ENCODE measurements around the gene HIPK3.
"Not testable (repeated sequence)": the region's sequence is repeated elsewhere in the genome, so short reads cannot be mapped to it uniquely, and the experiment has no call there.

Gene HIPK3

GRCh38 chr11:33358150-33358831 lies 101.1 kb downstream of the HIPK3 start:
- no peak for DNase-seq

GRCh38 chr11:33360642-33361041 lies 103.5 kb downstream of the HIPK3 start:
- no peak for DNase-seq

- DNase-seq: peak in 1 of 51 donors; percentile 48
These were observed 105.1 kb downstream of the HIPK3 start for GRCh38 chr11:33362051-33362910.

GRCh38 chr11:33366918-33367317 lies 109.7 kb downstream of the HIPK3 start:
- no peak for DNase-seq

GRCh38 chr11:33368475-33368874 lies 111.3 kb downstream of the HIPK3 start:
- DNase-seq: not testable (repeated sequence)

GRCh38 chr11:33368931-33369330 lies 111.8 kb downstream of the HIPK3 start:
- no peak for DNase-seq

- no peak for DNase-seq
These were observed 116.5 kb downstream of the HIPK3 start for GRCh38 chr11:33373636-33374035.

- DNase-seq: no peak
These were observed 118.1 kb downstream of the HIPK3 start for GRCh38 chr11:33375236-33375635.

- DNase-seq: peak in 23 of 51 donors; percentile 5 to 62 (median 23)
These were observed 118.6 kb downstream of the HIPK3 start, which contains the start of gene KIAA1549L for GRCh38 chr11:33375688-33376311. Gene KIAA1549L (plus strand): TSS chr11:33376108.

GRCh38 chr11:33376331-33377310 lies 119.4 kb downstream of the HIPK3 start:
- peak in 8 of 51 donors; percentile 6 to 51 (median 18) for DNase-seq

- DNase-seq: peak in 1 of 51 donors; percentile 7
These were observed 120.5 kb downstream of the HIPK3 start for GRCh38 chr11:33377412-33378370.

GRCh38 chr11:33379947-33380346 lies 122.8 kb downstream of the HIPK3 start:
- no peak for DNase-seq

GRCh38 chr11:33383075-33383919 lies 126.1 kb downstream of the HIPK3 start:
- peak in 4 of 51 donors; percentile 1 to 4 (median 3) for DNase-seq

- no peak for DNase-seq
These were observed 126.7 kb downstream of the HIPK3 start for GRCh38 chr11:33383920-33384209.

- DNase-seq: no peak
These were observed 127.0 kb downstream of the HIPK3 start for GRCh38 chr11:33384220-33384619.

- DNase-seq: no peak
These were observed 130.4 kb downstream of the HIPK3 start for GRCh38 chr11:33387581-33387980.

- no peak for DNase-seq
These were observed 130.8 kb downstream of the HIPK3 start for GRCh38 chr11:33387996-33388395.

- no peak for DNase-seq
These were observed 131.8 kb downstream of the HIPK3 start for GRCh38 chr11:33388793-33389525.

All from hypothalamus (tissue), 51 donors.